Mesenteric fat pad (tissue), 1 donor: ENCODE measurements around the gene TCERG1L. TPM values are rescaled to one million over a fixed set of nuclear protein-coding genes. Genes with fewer than 3 reads are reported as not detected.

Source experiments
- DNase-seq: peaks from one replicate; pipeline ENCODE4 v3.0.0-alpha.2; 2020; ENCODE audit warnings: low spot score
- total RNA-seq: library from RNA; stranded (reverse); fragmentation: NEBNext Ultra II Directional; extraction: Animal tissue kit (Norgen Biotek cat#: 25700); gene quantifications from one replicate; pipeline ENCODE4 v1.2.1, GENCODE V29; 2021
- donor health status: DM: yes; HTN: yes; CAD: no.

The TCERG1L gene
- total RNA-seq, 1 donor from 2014 or later, result not detected

- DNase-seq, result no peak
These were observed 80.7 kb downstream of the TCERG1L start for GRCh38 chr10:131230641-131231322.

DNA sequence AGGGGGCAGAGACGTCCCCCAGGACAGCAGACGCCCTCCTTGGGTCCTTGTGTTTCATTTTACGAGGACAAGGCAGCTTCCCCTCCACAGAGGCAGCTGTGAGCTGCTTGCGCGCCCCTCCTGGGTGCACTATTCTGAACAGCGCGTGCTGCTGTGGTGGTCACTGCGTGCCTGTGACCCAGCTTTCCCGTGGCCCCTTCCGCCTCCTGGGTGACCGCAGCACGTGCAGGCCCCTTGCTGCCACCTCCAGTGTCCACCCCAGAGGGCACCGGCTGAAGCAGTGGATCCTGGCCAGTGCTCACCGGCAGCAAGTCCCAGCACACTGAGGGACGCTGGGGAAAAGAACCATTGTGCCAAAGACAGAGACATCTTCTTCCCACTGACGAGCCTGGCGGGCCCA, 81.4 kb downstream of the TCERG1L start:
- DNase-seq, result no peak

GRCh38 chr10:131227163-131227740, 84.3 kb downstream of the TCERG1L start:
- DNase-seq, result no peak

- no peak for DNase-seq
These were observed 84.9 kb downstream of the TCERG1L start for GRCh38 chr10:131226446-131227162.

DNA sequence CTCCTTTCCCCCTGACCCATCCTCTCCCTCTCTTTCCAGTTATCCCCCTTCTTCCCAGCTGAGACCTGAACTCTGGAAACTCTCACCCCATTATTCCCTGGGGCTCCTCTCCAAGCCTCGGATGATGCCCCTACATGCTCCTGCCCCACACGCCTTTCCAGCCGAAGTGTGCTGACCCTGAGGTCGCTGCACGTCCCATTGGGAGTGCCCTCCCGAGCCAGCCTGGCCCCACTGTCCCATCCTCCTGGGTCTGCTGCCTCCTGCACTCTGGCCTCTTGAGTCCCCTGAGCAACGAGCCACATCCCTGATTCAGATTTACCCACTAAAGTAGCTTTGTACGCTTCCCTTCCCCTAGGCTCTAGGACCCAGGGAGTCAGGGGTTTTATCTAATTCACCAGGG, 87.4 kb downstream of the TCERG1L start:
- DNase-seq, result no peak

DNA sequence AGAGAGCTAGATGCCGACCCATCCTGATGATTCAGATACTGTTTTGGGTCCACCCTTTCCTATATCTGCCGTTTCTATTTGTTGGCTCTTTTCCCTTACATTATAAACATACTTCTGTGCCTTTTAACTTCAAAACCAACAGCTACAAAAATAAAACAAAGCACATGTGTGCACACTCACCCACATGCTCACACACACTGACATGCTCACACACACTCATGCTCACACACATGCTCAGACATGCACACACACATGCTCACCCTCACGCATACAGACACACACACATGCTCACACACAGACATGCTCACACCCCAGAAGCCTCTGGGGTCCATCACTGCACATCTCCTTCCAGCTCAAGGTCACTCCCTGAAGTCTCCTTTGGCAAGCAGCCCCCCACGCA, 88.1 kb downstream of the TCERG1L start:
- DNase-seq, result no peak

GRCh38 chr10:131222986-131223385, 88.5 kb downstream of the TCERG1L start:
- DNase-seq, result no peak

DNA sequence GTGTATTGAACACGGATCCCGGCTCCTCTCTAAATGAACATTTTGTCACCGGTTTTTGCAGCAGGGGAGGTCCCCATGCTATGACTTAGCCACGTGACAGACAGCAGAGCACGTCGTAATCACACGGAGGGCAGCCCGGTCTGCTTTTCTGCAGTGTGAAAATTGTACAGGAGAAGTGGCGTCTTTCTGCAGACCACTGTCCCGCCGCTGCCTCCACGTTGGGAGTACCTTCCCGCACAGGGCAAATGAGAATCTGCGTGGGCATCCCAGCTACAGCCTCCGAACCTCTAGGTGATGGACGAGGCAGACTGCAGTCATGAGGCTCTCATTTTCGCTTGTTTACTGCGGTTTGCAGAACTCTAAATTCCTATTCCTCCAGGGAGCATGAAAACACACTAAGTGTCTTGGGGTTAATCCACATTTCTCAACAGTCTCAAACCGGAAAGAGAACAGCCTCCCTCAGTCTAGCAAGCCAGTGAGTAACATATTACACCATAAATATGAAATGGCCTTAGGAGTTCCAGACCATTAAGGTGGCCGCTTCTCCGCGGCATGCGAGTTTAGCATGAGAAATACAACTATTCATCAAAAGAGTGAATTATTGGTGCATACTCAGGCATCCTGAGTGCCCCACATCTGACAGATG, 89.8 kb downstream of the TCERG1L start:
- no peak for DNase-seq

GRCh38 chr10:131220601-131221171, 90.8 kb downstream of the TCERG1L start:
- DNase-seq, result no peak

DNA sequence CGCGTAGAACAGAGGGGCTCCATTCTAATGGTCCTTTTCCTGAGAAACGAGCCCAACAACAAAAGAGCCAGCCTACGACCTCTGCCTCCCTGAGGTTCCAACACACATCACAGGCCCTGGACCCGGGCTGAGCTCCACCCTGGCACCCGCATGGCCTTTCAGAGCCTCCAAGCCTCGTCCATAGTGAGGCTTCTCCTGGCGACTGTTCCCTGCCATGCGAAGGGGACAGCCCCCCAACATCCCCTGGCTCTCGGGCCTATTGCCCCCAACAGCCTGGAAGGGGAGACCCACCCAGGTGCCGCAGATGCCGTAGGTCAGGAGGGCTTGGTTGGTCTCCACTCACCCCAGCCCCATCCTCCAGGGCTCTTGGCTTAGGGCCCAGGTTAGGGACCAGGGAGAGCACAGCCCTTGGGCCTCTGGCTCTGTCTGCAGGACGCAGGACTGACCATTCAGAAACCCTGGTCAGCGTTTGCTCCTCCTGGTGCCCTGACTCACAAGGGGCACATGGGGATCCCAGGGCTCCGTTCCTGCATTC, 91.5 kb downstream of the TCERG1L start:
- no peak for DNase-seq

GRCh38 chr10:131219584-131219886, 92.0 kb downstream of the TCERG1L start:
- no peak for DNase-seq

DNA sequence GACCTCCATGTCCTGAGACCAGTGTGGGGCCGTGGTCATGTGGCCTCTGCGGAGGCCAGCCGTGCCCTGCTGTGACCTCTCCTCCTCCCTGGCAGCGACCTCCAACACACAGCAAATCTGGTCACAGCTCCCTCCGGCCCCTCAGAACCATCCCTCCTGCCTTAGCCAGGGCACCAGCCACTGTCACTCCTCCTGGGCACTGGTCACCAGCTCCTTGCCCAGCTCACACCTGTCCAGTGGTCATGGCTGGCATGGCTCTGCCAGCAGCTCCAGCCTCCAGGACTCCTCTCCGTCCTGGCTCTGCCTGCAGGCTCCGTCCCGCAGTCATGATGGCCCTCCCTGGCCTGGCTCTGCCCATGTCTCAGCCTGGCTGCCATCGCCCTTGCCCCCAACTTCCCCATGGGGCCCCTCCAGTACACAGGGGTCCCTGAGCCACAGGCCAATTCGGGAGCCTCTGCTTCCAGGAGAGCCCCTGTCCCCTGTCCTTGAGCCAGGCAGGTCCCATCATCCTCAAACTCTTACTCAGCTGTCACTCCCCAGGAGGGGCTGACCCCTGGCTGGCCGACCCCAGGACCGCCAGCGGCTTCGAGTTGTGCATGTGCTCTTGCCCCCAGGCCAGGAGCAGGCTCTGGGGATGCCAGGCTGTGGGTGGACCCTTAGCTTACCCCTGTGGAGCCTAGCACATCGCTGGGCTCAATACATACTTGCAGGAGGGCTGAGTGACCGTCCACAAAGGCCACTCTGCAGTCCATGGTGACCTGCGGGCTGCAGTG, 92.5 kb downstream of the TCERG1L start:
- DNase-seq, result no peak

GRCh38 chr10:131216681-131217230, 94.8 kb downstream of the TCERG1L start:
- DNase-seq, result no peak

- DNase-seq, result peak; percentile 39
These were observed 95.7 kb downstream of the TCERG1L start for GRCh38 chr10:131215776-131216175.

GRCh38 chr10:131214521-131215244, 96.8 kb downstream of the TCERG1L start:
- peak; percentile 79 for DNase-seq

DNA sequence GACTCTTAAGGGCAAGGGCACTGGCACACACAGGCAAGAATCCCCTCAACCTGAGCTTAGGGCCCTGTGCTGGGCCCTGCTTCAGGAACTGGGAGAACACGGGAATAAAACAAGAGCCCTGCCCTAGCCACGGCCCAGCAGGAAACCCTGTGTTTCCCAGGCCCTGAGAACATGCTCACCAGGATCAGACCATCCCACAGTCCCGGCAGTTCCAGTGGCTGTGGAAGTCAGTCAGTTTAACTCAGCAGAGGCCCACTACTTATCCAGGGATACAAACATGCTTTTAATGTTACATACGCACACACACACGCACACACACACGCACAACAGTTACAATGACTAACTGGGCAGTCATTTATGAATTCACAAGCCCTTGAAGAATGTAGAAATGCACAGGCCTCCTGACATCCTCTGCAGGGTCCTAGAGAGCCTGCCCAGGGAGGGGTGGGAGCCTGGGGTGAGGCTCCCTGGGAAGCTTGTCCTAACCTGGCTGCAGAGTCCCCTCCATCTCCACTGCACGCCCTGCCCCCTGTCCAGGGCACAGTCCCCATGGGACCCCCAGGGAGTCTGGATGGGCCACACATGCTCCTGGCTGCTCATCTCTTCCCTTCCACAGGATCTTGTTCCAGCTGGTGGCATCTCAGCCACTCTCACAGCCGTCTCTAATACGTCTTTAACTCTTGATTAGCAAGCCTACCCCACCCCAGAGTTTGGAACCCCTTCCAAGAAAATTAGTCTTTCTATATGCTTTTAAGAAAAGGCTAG, 97.6 kb downstream of the TCERG1L start:
- DNase-seq, result peak; percentile 49

DNA sequence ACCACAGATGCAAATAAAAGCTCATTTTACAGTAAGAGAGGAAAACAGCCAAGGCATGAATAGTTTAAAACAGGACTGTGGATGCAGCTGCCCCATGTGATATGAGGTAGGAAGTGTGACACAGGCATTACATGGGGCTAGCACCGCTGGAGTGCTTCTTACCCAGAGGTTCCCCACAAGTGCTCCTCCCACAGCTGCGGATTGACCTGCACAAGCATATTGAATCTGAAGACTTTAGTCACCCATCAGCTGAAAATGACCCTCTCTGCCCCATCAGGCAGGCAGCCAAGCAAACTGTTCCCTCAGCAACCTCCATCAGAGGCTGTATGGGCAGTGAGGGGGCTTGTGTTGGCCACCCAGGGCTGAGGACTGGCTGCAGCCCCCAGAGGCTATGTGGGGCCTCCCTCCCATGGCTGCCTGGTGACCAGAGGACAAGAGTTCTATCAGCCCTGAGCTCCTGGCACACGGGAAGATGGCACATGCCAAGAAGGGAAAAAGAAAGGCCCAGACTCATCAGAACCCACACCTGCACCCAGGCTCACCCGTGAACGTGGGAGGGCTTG, 98.7 kb downstream of the TCERG1L start:
- peak; percentile 68 for DNase-seq

- peak; percentile 20 for DNase-seq
These were observed 99.4 kb downstream of the TCERG1L start for GRCh38 chr10:131211965-131212619.
